ENCODE results near the gene DDX47.
A peak's percentile ranks its signal among the peaks of the same experiment; 100 is the strongest.
"Not testable (repeated sequence)": the region's sequence is repeated elsewhere in the genome, so short reads cannot be mapped to it uniquely, and the experiment has no call there.

The DDX47 gene

GRCh38 chr12:12796928-12797793, 16.0 kb upstream of the DDX47 start:
- no peak for DNase-seq (ENCODE audit: low read depth in 2 of 2)

- DNase-seq (ENCODE audit: low read depth in 2 of 2) = no peak
Measured at GRCh38 chr12:12797794-12798152, 15.4 kb upstream of the DDX47 start.

- DNase-seq (ENCODE audit: low read depth in 2 of 2) = no peak
Measured at GRCh38 chr12:12798480-12798879, 14.7 kb upstream of the DDX47 start.

- DNase-seq (ENCODE audit: low read depth in 2 of 2) = no peak
Measured at GRCh38 chr12:12799163-12799920, 13.8 kb upstream of the DDX47 start.

GRCh38 chr12:12800406-12801180, 12.6 kb upstream of the DDX47 start:
- no peak for DNase-seq (ENCODE audit: low read depth in 2 of 2)

GRCh38 chr12:12801656-12802055, 11.5 kb upstream of the DDX47 start:
- not testable (repeated sequence) for DNase-seq (ENCODE audit: low read depth in 2 of 2)

GRCh38 chr12:12803186-12803585, 10.0 kb upstream of the DDX47 start:
- DNase-seq (ENCODE audit: low read depth in 2 of 2) = peak in 1 of 2 donors; percentile 21

GRCh38 chr12:12804011-12804410, 9.1 kb upstream of the DDX47 start:
- no peak for DNase-seq (ENCODE audit: low read depth in 2 of 2)

GRCh38 chr12:12804432-12804886, 8.7 kb upstream of the DDX47 start:
- DNase-seq (ENCODE audit: low read depth in 2 of 2) = no peak

GRCh38 chr12:12806784-12807516, 6.2 kb upstream of the DDX47 start:
- no peak for DNase-seq (ENCODE audit: low read depth in 2 of 2)

GRCh38 chr12:12807517-12807903, 5.6 kb upstream of the DDX47 start:
- not testable (repeated sequence) for DNase-seq (ENCODE audit: low read depth in 2 of 2)

- DNase-seq (ENCODE audit: low read depth in 2 of 2) = peak in 1 of 2 donors; percentile 7
Measured at GRCh38 chr12:12807970-12808702, 5.0 kb upstream of the DDX47 start.

GRCh38 chr12:12810553-12811021, 2.6 kb upstream of the DDX47 start:
- no peak for DNase-seq (ENCODE audit: low read depth in 2 of 2)

GRCh38 chr12:12811343-12811742, 1.8 kb upstream of the DDX47 start:
- no peak for DNase-seq (ENCODE audit: low read depth in 2 of 2)

GRCh38 chr12:12812174-12812573, 972 bp upstream of the DDX47 start:
- no peak for DNase-seq (ENCODE audit: low read depth in 2 of 2)

GRCh38 chr12:12812618-12813119, 477 bp upstream of the DDX47 start:
- no peak for DNase-seq (ENCODE audit: low read depth in 2 of 2)

GRCh38 chr12:12817616-12818015, 4.5 kb downstream of the DDX47 start:
- no peak for DNase-seq (ENCODE audit: low read depth in 2 of 2)

GRCh38 chr12:12818701-12819100, 5.6 kb downstream of the DDX47 start:
- DNase-seq (ENCODE audit: low read depth in 2 of 2) = no peak

- no peak for DNase-seq (ENCODE audit: low read depth in 2 of 2)
Measured at GRCh38 chr12:12819221-12819620, 6.1 kb downstream of the DDX47 start.

- no peak for DNase-seq (ENCODE audit: low read depth in 2 of 2)
Measured at GRCh38 chr12:12819752-12820311, 6.7 kb downstream of the DDX47 start.
